SK-N-SH treated with all-trans-retinoic acid at 6 μM for 48 hours (cell line): Measurements from ENCODE around the gene SPACA9.

Source experiments
- ATAC-seq: fragments of 200-7000 bp; cut with Tn5 transposase; 3 replicates; pipeline ENCODE4 v1.9.1; 2020; ENCODE audit warnings: mild to moderate bottlenecking, moderate library complexity
- CREB5 ChIP-seq: fragments of 250-450 bp; sonication (Bioruptor Pico); IDR thresholded peaks from 2 replicates; pipeline ENCODE4 v1.5.1; 2020; ENCODE audit warnings: low read depth, mild to moderate bottlenecking, moderate library complexity
- CSRNP3 ChIP-seq: fragments of 250-450 bp; sonication (Bioruptor Pico); IDR thresholded peaks from 2 replicates; pipeline ENCODE4 v1.5.1; 2021; ENCODE audit warnings: mild to moderate bottlenecking, moderate library complexity
- GLIS3 ChIP-seq: fragments of 250-450 bp; sonication (Bioruptor Pico); IDR thresholded peaks from 2 replicates; pipeline ENCODE4 v1.5.0; 2020; ENCODE audit warnings: mild to moderate bottlenecking, moderate library complexity
- ISL1 ChIP-seq: fragments of 250-450 bp; sonication (Bioruptor Pico); IDR thresholded peaks from 2 replicates; pipeline ENCODE4 v2.1.2; 2022; ENCODE audit warnings: mild to moderate bottlenecking, moderate library complexity
- OSR1 ChIP-seq: fragments of 250-450 bp; sonication (Bioruptor Pico); IDR thresholded peaks from 2 replicates; pipeline ENCODE4 v1.8.0; 2022; ENCODE audit warnings: moderate library complexity, mild to moderate bottlenecking, inconsistent platforms
- POU6F1 ChIP-seq: fragments of 250-450 bp; sonication (Bioruptor Pico); IDR thresholded peaks from 2 replicates; pipeline ENCODE4 v1.8.0; 2021; ENCODE audit warnings: low read depth, mild to moderate bottlenecking, moderate library complexity, borderline replicate concordance
- PPARA ChIP-seq: fragments of 250-450 bp; sonication (Bioruptor Pico); IDR thresholded peaks from 2 replicates; pipeline ENCODE4 v1.5.0; 2020; ENCODE audit warnings: mild to moderate bottlenecking, borderline replicate concordance
- RARB ChIP-seq: fragments of 250-450 bp; sonication (Bioruptor Pico); IDR thresholded peaks from 2 replicates; pipeline ENCODE4 v1.8.0; 2021; ENCODE audit warnings: mild to moderate bottlenecking, moderate library complexity
- SNAI2 ChIP-seq: fragments of 250-450 bp; sonication (Bioruptor Pico); IDR thresholded peaks from 2 replicates; pipeline ENCODE4 v1.5.0; 2020; ENCODE audit warnings: mild to moderate bottlenecking, moderate library complexity
- TCF4 ChIP-seq: fragments of 250-450 bp; sonication (Bioruptor Pico); IDR thresholded peaks from 2 replicates; pipeline ENCODE4 v1.8.0; 2021; ENCODE audit warnings: mild to moderate bottlenecking, moderate library complexity, borderline replicate concordance
- TOX ChIP-seq: fragments of 250-450 bp; sonication (Bioruptor Pico); IDR thresholded peaks from 2 replicates; pipeline ENCODE4 v1.8.0; 2021; ENCODE audit warnings: mild to moderate bottlenecking, moderate library complexity, borderline replicate concordance
- ZC3H10 ChIP-seq: fragments of 250-450 bp; sonication (Bioruptor Pico); IDR thresholded peaks from 2 replicates; pipeline ENCODE4 v1.5.1; 2021; ENCODE audit warnings: mild to moderate bottlenecking, moderate library complexity
- ZFP3 ChIP-seq: fragments of 250-450 bp; sonication (Bioruptor Pico); IDR thresholded peaks from 2 replicates; pipeline ENCODE4 v1.5.0; 2020; ENCODE audit warnings: mild to moderate bottlenecking, moderate library complexity
- ZFP30 ChIP-seq: fragments of 450-650 bp; formaldehyde crosslinking; IDR thresholded peaks from 2 replicates; pipeline ENCODE4 v1.5.0; 2022; ENCODE audit warnings: mild to moderate bottlenecking, moderate library complexity
- ZNF565 ChIP-seq: fragments of 450-650 bp; formaldehyde crosslinking; conservative IDR thresholded peaks from 2 replicates; pipeline ENCODE4 v1.5.0; 2020; ENCODE audit warnings: low read depth, mild to moderate bottlenecking, moderate library complexity
- TF ChIP-seq, protein P1 (sequence below): fragments of 250-450 bp; sonication (Bioruptor Pico); IDR thresholded peaks from 2 replicates; pipeline ENCODE4 v1.5.0; 2020; ENCODE audit warnings: mild to moderate bottlenecking, moderate library complexity

SPACA9 gene

GRCh38 chr9:132888151-132888550 is 9.5 kb downstream of the SPACA9 start:
- TF ChIP-seq SNAI2 (no peak), POU6F1 (CRISPR knock-in tag) (no peak), GLIS3 (no peak), PPARA (CRISPR knock-in tag) (no peak), ZFP30 (no peak), RARB (no peak)
- TF ChIP-seq, all 23 proteins: peak for 0
- no peak for ATAC-seq

DNA sequence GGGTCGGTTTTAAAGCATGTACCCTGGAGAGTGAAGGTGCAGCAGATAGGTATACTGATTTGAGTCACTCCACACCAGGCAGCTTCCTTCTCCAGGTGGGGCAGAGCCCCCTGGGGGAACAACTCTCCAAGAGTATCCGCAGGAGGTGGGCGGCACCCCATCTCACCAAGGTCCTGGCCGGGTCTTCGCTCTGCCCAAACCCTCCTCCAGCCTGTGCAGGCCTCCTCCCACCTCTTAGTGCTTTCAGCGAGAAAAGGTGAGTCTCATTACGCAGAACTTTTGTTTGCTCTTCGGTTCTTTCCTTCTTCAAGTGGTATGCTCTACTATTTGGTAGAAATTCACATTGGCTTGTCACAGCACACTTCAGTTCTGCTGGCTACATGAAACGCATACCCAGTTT is 13.7 kb downstream of the SPACA9 start:
- no peak for ATAC-seq
- no peak for TF ChIP-seq TOX (CRISPR knock-in tag)
- no peak for TF ChIP-seq ISL1 (CRISPR knock-in tag)
- TF ChIP-seq ZFP3 (CRISPR knock-in tag) = no peak
- TF ChIP-seq CREB5 (CRISPR knock-in tag) = no peak

- TF ChIP-seq, protein P1, sequence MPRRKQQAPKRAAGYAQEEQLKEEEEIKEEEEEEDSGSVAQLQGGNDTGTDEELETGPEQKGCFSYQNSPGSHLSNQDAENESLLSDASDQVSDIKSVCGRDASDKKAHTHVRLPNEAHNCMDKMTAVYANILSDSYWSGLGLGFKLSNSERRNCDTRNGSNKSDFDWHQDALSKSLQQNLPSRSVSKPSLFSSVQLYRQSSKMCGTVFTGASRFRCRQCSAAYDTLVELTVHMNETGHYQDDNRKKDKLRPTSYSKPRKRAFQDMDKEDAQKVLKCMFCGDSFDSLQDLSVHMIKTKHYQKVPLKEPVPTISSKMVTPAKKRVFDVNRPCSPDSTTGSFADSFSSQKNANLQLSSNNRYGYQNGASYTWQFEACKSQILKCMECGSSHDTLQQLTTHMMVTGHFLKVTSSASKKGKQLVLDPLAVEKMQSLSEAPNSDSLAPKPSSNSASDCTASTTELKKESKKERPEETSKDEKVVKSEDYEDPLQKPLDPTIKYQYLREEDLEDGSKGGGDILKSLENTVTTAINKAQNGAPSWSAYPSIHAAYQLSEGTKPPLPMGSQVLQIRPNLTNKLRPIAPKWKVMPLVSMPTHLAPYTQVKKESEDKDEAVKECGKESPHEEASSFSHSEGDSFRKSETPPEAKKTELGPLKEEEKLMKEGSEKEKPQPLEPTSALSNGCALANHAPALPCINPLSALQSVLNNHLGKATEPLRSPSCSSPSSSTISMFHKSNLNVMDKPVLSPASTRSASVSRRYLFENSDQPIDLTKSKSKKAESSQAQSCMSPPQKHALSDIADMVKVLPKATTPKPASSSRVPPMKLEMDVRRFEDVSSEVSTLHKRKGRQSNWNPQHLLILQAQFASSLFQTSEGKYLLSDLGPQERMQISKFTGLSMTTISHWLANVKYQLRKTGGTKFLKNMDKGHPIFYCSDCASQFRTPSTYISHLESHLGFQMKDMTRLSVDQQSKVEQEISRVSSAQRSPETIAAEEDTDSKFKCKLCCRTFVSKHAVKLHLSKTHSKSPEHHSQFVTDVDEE (CRISPR knock-in tag) = no peak
- no peak for TF ChIP-seq TCF4 (CRISPR knock-in tag)
- TF ChIP-seq TOX (CRISPR knock-in tag) = no peak
- no peak for TF ChIP-seq PPARA (CRISPR knock-in tag)
- TF ChIP-seq CSRNP3 (CRISPR knock-in tag) = no peak
- no peak for ATAC-seq
These were observed 15.6 kb downstream of the SPACA9 start for GRCh38 chr9:132894346-132894745.

DNA sequence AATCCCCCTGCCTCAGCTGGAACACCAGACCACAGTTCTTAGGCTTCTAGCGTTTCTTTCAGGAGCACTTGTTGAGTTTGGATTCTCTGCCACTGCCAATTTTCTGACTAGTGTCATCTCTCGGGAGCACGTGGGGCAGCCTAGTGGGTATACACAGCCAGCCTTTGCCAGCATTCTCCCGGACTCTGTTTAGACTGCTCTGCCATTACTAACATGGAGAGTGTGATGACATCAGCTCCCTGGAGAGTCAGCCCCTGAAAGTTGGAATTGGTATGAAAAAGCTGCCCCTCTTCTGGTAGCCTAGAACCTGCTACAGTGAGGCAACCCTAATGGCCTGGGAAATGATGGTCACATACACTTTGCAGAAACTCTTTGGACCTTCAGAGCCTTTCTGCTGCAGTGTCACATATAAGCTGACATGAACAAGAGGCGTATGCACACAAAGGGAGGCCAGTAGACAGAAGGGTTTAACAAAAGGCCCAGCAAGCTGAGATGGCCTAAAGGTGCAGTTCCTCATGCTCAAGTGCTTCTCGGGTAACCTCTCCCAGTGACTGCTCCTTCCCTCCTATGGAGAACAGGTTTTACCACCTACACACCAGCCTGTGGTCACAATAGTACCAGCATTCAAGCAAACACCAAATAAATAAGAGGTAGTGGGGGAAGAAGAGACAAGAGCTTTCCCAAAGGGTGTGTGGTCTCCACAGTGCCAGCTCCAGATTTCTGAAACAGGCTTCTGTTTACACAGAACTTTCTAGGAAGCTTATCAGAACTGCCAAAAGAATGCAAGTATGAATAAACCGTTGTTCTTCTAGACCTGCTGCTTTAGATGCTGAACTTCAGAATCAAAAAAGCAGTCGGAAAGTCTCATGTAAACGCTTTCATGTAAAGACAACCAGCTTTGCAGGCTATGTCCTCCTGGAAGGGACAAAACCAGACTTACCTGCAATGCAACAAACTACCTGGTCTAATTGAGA is 16.5 kb downstream of the SPACA9 start:
- TF ChIP-seq PPARA (CRISPR knock-in tag) (no peak), ZNF565 (no peak), ISL1 (CRISPR knock-in tag) (no peak), ZC3H10 (CRISPR knock-in tag) (no peak), OSR1 (no peak), GLIS3 (no peak), TOX (CRISPR knock-in tag) (no peak), CREB5 (CRISPR knock-in tag) (no peak), TCF4 (CRISPR knock-in tag) (no peak), RARB (no peak), POU6F1 (CRISPR knock-in tag) (no peak)
- TF ChIP-seq, protein P1 (CRISPR knock-in tag) = no peak
- no peak for ATAC-seq
